ENCODE results near the gene COG3. TPM values are rescaled to one million over a fixed set of nuclear protein-coding genes. Genes with fewer than 3 reads are reported as not detected.

The COG3 gene
- total RNA-seq, 1 experiment from 2014 or later: 23.3 TPM

DNA sequence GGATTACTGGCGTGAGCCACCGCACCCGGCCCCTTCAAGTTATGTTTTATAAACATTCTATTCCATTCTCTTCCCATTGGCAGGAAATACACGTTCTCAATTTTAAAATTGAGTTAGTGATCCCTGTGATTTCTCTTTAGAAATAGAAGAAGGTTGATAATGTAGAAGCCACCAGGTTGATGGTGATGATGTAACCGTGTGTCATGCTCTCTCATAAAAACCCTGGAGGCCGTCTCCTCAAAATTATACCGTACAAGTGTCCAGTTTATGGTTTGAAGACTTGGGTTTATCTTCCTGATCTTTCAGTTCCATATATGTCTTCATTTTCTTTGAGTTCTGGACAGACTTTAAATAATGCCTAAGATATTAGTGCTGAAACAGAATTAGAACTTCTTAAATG, 32.2 kb downstream of the COG3 start:
- Histone ChIP-seq H3K9me3 (replicated peaks) (no peaks in the 10 kb centered on the region), H3K27me3 (replicated peaks) (no peaks in the 10 kb centered on the region), H3K4me1 (replicated peaks) (peaks cover 44% of the 10 kb centered on the region), H3K36me3 (peaks cover 67% of the 10 kb centered on the region), H3K27ac (no peak overlapping the region), H3K4me3 (no peak overlapping the region)
- no peak for DNase-seq (ENCODE audit: low read depth in 1 of 2, low spot score in 2 of 2)

DNA sequence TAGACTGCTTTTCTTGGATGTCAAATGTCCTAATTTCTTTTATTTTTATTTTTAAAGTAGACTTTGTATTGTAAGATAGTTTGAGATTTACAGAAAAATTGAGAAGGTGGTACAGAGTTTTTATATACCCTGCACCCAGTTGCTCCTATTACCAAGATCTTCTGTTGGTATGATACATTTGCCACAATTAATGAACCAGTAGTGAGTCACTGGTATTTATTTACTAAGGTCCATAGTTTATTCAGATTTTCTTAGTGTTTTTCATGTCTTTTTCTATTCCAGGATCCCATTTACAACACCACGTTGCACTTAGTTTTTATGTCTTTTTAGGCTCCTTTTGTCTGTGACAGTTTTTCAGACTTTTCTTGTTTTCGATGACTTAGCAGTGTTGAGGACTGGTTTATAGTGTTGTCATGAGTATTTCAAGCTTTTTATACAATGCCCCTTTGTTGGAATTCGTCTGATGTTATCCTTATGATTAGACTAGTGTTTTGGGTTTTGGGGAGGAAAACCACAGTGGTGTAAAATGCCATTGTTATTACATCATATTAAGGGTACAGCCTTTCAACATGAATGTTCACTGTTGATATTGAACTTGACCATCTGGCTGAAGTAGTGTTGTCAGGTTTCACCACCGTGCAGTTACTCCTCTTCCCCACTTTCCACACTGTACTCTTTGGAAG, 35.9 kb downstream of the COG3 start:
- no peak overlapping the region for H3K4me3 ChIP-seq
- DNase-seq (ENCODE audit: low read depth in 1 of 2, low spot score in 2 of 2): peak in 1 of 2 experiments; percentile 92
- H3K27ac ChIP-seq: peak overlapping the region; percentile 73
- no peaks in the 10 kb centered on the region for H3K9me3 ChIP-seq (replicated peaks)
- peaks cover 75% of the 10 kb centered on the region for H3K36me3 ChIP-seq
- H3K27me3 ChIP-seq (replicated peaks): no peaks in the 10 kb centered on the region
- peaks cover 31% of the 10 kb centered on the region for H3K4me1 ChIP-seq (replicated peaks)

DNA sequence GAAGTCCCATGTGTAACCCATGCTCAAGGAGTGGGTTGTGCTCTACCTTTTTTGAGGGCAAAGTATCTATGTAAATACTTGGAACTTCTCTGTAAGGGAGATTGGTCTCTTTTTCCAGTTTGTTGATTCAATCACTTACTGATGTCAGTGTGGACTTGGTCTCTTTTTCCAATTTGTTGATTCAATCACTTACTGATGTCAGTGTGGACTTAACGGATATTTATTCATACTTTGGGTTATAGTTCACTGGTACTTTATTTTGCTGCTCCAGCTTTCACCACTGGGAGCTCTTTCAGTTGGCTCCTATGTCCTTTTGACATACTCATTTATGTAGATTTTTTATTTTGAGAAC, 36.4 kb downstream of the COG3 start:
- Histone ChIP-seq H3K36me3 (peaks cover 77% of the 10 kb centered on the region), H3K4me3 (no peak overlapping the region), H3K27ac (peak overlapping the region; percentile 73), H3K27me3 (replicated peaks) (no peaks in the 10 kb centered on the region), H3K4me1 (replicated peaks) (peaks cover 31% of the 10 kb centered on the region), H3K9me3 (replicated peaks) (no peaks in the 10 kb centered on the region)
- no peak for DNase-seq (ENCODE audit: low read depth in 1 of 2, low spot score in 2 of 2)

DNA sequence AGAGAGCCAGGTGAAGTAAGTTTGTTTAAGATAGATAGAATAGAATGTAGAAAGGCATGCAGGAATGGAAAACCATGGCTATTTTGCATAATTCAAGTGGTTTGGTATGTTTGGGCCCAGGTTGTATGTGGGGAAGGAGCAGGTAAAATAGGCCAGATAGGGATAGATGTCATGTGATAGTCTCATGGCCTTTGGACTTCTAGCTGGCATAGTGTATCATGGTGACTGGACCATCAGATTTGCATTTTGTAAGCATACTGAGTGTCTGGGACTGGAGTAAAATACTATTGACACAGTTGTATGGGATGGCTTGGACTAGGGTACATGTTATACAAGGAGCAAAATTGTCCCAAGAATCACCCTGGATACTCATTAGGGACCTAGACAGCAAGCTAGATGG, 38.9 kb downstream of the COG3 start:
- DNase-seq (ENCODE audit: low read depth in 1 of 2, low spot score in 2 of 2): no peak
- Histone ChIP-seq H3K4me1 (replicated peaks) (peaks cover 31% of the 10 kb centered on the region), H3K36me3 (peaks cover 68% of the 10 kb centered on the region), H3K27me3 (replicated peaks) (no peaks in the 10 kb centered on the region), H3K4me3 (no peak overlapping the region), H3K27ac (no peak overlapping the region), H3K9me3 (replicated peaks) (no peaks in the 10 kb centered on the region)

DNA sequence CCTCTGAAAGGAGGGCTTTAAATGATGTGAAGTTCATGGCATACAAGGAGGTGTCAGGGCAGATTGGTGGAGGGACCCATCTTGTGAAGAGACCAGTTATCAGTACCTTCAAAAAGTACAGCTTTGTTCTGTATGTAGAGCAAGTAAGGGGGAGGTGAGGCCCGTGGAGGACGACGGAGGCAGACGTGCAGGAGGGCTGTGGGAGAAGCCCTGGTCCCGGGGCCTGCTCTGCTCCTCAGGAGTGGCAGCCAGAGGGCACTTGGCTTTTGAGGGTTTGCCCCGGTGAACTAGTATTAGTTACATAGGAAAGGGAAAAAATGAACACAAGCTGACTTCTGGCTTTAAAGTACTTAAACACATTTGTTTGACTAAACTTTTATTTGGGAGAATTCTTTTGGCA, 42.1 kb downstream of the COG3 start:
- Histone ChIP-seq H3K27ac (no peak overlapping the region), H3K4me1 (replicated peaks) (peaks cover 4% of the 10 kb centered on the region), H3K4me3 (no peak overlapping the region), H3K9me3 (replicated peaks) (no peaks in the 10 kb centered on the region), H3K27me3 (replicated peaks) (no peaks in the 10 kb centered on the region), H3K36me3 (peaks cover 78% of the 10 kb centered on the region)
- DNase-seq (ENCODE audit: low read depth in 1 of 2, low spot score in 2 of 2): no peak

DNA sequence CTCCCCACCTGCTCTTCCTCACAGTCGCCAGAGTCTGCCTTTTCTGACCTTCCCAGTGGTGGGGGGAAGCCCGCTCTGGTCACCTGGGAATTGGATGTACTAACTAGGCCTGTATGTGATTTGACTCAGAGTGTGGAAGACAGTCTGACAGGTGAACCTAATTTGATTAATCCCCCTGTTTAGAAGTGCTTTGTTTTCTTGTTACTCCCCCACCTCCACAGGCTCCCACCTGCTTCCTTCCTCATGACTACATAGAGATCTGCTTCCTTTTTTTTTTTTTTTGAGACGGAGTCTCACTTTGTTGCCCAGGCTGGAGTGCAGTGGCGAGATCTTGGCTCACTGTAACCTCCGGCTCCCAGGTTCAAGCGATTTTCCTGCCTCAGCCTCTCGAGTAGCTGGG, 44.0 kb downstream of the COG3 start:
- Histone ChIP-seq H3K36me3 (peaks cover 73% of the 10 kb centered on the region), H3K27me3 (replicated peaks) (no peaks in the 10 kb centered on the region), H3K4me3 (no peak overlapping the region), H3K27ac (no peak overlapping the region), H3K9me3 (replicated peaks) (no peaks in the 10 kb centered on the region), H3K4me1 (replicated peaks) (peaks cover 7% of the 10 kb centered on the region)
- DNase-seq (ENCODE audit: low read depth in 1 of 2, low spot score in 2 of 2): no peak

DNA sequence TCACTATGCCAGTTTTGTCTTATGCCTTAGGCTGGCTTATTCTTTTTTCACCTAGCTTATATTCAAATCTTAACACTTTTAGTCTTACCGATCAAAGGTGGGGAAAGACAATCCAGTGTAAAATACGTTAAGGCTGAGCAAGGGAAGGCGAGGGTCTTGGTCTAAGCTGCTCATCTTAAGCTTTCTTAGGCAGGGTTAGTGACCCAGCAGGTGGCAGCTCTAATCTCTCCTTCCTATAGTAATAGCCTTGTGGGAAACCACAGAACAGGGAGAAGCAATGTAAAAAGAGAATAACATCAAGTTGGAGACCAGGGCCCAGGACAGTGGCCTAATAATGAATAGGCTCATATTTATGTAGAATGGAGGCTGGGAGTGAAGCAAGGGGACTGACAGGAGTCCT, 45.9 kb downstream of the COG3 start:
- Histone ChIP-seq H3K27ac (no peak overlapping the region), H3K4me1 (replicated peaks) (peaks cover 7% of the 10 kb centered on the region), H3K27me3 (replicated peaks) (no peaks in the 10 kb centered on the region), H3K36me3 (peaks cover 68% of the 10 kb centered on the region), H3K9me3 (replicated peaks) (no peaks in the 10 kb centered on the region), H3K4me3 (no peak overlapping the region)
- no peak for DNase-seq (ENCODE audit: low read depth in 1 of 2, low spot score in 2 of 2)

DNA sequence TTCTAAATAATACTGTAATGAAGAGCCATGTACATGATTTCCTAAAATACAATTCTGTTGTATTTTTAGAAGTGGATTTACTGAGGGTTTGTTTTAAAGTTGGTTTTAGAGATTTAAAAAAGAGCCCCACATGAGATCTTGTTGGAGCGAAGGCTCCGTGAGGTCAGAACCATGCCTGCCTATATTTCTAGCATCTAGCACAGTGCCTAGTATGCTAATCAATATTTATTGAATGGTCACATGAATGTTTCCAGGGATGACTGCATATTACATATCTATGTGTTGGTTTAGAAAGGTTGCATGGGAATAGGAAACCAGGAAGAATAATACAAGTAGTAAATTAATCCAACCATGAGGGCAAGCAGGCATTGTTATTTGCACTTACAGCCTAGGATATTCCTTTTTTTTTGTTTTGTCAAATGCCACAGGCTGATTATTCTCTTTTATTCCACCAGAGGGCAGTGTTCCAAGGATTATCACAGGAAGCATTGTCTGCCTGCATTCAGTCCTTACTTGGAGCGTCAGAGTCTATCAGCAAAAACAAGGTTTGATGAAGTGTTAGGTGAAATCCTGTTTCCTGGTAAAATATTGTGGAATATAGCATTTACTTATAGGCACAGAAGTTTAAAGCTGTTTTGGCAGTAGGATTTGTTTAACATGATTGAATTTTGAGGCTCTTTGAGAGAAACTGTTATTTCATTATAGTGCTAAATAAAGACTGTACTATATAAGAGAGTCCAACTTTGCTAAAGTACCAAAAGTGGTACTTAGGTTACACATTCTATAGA, 46.8 kb downstream of the COG3 start:
- H3K4me1 ChIP-seq (replicated peaks): peaks cover 7% of the 10 kb centered on the region
- H3K36me3 ChIP-seq: peaks cover 68% of the 10 kb centered on the region
- H3K27me3 ChIP-seq (replicated peaks): no peaks in the 10 kb centered on the region
- DNase-seq (ENCODE audit: low read depth in 1 of 2, low spot score in 2 of 2): peak in 1 of 2 experiments; percentile 60
- peak overlapping the region; percentile 24; the same call in 1 of the 2 replicates for H3K27ac ChIP-seq
- H3K9me3 ChIP-seq (replicated peaks): no peaks in the 10 kb centered on the region
- H3K4me3 ChIP-seq: no peak overlapping the region

DNA sequence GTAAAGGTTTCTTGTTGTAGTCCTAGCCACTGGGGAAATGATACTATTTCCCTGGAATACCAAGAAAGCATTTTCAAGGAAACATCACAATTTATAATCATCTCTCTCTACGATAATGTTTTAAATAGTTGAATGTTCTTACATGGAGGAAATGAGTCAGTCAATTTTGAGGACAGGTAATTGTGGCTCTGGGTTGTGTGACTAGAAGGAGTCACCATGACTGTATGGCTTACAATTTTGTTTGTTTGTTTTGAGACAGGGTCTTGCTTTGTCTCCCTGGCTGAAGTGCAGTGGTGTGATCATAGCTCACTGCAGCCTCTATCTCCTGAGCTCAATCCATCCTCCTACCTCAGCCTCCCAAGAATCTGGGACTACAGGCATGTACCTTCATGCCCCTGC, 47.4 kb downstream of the COG3 start:
- Histone ChIP-seq H3K27me3 (replicated peaks) (no peaks in the 10 kb centered on the region), H3K36me3 (peaks cover 69% of the 10 kb centered on the region), H3K4me3 (no peak overlapping the region), H3K27ac (peak overlapping the region; percentile 24; the same call in 1 of the 2 replicates), H3K4me1 (replicated peaks) (peaks cover 7% of the 10 kb centered on the region), H3K9me3 (replicated peaks) (no peaks in the 10 kb centered on the region)
- DNase-seq (ENCODE audit: low read depth in 1 of 2, low spot score in 2 of 2): peak in 1 of 2 experiments; percentile 34

DNA sequence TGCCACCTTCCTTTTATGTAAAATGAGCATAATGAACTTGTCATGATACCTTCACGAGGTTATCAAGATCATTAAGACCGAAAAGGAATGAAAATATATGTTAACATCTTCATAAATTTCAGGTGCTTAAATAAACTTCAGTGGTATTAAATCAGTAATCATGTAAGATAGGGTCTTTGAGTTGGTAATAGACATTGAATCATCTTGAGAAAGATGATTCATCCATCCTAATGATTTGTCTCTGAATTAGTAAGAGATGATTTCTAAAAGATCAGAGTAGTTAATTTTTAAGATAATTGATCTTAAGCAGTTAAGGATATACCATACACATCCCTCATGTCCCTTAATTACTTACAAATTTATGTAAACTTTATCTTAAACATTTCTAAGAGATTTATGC, 52.0 kb downstream of the COG3 start:
- no peaks in the 10 kb centered on the region for H3K27me3 ChIP-seq (replicated peaks)
- DNase-seq (ENCODE audit: low read depth in 1 of 2, low spot score in 2 of 2): no peak
- H3K36me3 ChIP-seq: peaks cover 74% of the 10 kb centered on the region
- peaks cover 13% of the 10 kb centered on the region for H3K4me1 ChIP-seq (replicated peaks)
- H3K4me3 ChIP-seq: no peak overlapping the region
- H3K27ac ChIP-seq: no peak overlapping the region
- no peaks in the 10 kb centered on the region for H3K9me3 ChIP-seq (replicated peaks)

DNA sequence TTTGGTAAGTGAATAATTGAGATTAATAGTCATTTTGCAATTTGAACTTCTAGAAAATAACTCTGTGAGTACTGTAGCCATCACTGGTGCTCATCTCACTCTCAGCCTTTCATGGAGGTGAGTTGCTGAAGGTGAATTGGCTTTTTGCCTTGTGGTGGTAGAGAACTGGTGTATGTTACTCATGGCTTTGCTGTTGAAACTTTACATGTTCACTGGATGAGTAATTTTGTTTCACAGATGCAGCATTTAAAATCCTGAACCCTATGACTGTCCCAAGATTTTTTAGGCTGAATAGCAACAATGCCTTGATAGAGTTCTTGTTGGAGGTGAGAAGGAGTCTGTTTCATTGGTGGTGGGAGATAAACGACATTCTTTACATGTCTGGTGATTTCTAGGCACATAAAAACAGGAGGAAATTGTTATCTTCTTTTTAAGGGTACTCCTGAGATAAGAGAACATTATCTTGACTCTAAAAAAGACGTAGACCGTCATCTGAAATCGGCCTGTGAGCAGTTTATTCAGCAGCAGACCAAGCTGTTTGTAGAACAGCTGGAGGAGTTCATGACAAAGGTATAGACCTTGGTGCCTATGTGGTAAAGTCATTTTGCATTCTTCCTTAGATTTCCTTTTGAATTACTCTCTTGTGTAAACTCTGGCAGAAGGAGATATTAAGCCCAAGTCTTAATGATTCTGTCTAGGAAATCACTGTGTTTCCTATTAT, 53.9 kb downstream of the COG3 start:
- no peak for DNase-seq (ENCODE audit: low read depth in 1 of 2, low spot score in 2 of 2)
- Histone ChIP-seq H3K9me3 (replicated peaks) (no peaks in the 10 kb centered on the region), H3K36me3 (peaks cover 71% of the 10 kb centered on the region), H3K27ac (no peak overlapping the region), H3K4me3 (no peak overlapping the region), H3K4me1 (replicated peaks) (peaks cover 19% of the 10 kb centered on the region; the same call in 1 of the 2 replicates), H3K27me3 (replicated peaks) (no peaks in the 10 kb centered on the region)

DNA sequence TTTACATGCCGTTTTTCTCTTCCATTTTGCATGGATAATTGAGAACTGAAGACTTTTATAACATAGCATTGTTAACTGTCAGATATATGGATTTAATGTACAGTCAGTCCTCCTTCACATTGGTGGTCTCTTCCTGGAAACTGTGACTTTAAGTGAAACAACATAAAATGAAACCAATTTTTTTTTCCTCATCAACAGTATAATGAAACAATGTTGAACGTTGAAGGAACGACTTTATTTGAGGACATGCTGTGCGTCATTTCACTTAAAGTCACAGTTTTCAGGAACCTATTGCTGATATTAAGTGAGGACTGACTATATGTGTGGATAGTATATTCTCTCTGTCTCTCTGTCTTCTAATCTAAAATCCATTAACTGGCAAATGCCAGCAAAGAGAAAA, 54.8 kb downstream of the COG3 start:
- Histone ChIP-seq H3K36me3 (peaks cover 74% of the 10 kb centered on the region), H3K9me3 (replicated peaks) (no peaks in the 10 kb centered on the region), H3K27me3 (replicated peaks) (no peaks in the 10 kb centered on the region), H3K4me3 (no peak overlapping the region), H3K27ac (no peak overlapping the region), H3K4me1 (replicated peaks) (peaks cover 19% of the 10 kb centered on the region; the same call in 1 of the 2 replicates)
- DNase-seq (ENCODE audit: low read depth in 1 of 2, low spot score in 2 of 2): no peak

DNA sequence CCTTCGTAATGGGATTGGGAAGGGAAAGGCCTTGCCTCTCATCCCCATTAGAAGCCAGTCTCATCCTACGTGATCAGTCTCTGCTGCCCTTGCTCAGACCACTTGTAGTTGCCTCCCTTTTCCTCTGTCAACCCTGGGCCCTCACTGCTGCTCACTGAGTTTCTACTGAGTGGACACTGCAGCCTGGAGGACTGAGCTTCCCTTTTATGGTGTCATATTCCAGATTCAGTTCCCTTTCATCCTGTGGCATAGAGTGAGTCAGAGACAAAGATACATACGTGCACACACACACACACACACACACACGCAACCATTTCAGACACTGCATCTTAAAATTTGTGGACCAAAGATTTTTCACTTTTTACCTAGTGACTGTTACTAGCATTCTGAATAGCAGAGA, 56.6 kb downstream of the COG3 start:
- Histone ChIP-seq H3K36me3 (peaks cover 78% of the 10 kb centered on the region), H3K9me3 (replicated peaks) (no peaks in the 10 kb centered on the region), H3K27me3 (replicated peaks) (no peaks in the 10 kb centered on the region), H3K4me3 (no peak overlapping the region), H3K27ac (no peak overlapping the region), H3K4me1 (replicated peaks) (peaks cover 19% of the 10 kb centered on the region; the same call in 1 of the 2 replicates)
- DNase-seq (ENCODE audit: low read depth in 1 of 2, low spot score in 2 of 2): no peak

DNA sequence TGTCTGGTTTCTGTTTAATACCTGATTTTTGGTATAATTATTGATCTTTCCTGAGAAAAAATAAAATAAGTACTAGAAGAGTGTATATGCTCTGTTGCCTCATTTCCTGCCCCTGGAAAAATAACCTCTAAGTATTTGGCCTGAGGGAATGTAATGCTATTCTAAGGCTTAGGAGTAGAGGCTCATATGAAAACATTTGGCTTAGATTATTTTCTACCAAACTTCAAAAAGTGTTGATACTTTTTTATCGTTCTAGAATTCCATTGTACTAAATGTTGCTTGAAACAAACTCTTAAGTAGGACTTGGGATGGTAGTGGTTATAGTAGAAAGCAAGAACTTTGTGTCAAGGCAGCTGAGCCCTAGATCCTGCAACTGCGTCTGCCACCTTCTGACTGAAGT, 57.8 kb downstream of the COG3 start:
- Histone ChIP-seq H3K27me3 (replicated peaks) (no peaks in the 10 kb centered on the region), H3K9me3 (replicated peaks) (no peaks in the 10 kb centered on the region), H3K4me3 (no peak overlapping the region), H3K27ac (peak overlapping the region; percentile 4; the same call in 1 of the 2 replicates), H3K4me1 (replicated peaks) (peaks cover 29% of the 10 kb centered on the region), H3K36me3 (peaks cover 70% of the 10 kb centered on the region)
- no peak for DNase-seq (ENCODE audit: low read depth in 1 of 2, low spot score in 2 of 2)
